HG03095 (cell line): ENCODE results near the gene VWA3A.
"Not testable (repeated sequence)": the region's sequence is repeated elsewhere in the genome, so short reads cannot be mapped to it uniquely, and the experiment has no call there.

Experiments
- ATAC-seq: cut with Tn5 transposase; IDR thresholded peaks from one replicate; pipeline ENCODE4 v1.9.1; 2021; ENCODE audit warnings: moderate library complexity; ENCODE audit not compliant: unreplicated experiment

Gene VWA3A, protein sequence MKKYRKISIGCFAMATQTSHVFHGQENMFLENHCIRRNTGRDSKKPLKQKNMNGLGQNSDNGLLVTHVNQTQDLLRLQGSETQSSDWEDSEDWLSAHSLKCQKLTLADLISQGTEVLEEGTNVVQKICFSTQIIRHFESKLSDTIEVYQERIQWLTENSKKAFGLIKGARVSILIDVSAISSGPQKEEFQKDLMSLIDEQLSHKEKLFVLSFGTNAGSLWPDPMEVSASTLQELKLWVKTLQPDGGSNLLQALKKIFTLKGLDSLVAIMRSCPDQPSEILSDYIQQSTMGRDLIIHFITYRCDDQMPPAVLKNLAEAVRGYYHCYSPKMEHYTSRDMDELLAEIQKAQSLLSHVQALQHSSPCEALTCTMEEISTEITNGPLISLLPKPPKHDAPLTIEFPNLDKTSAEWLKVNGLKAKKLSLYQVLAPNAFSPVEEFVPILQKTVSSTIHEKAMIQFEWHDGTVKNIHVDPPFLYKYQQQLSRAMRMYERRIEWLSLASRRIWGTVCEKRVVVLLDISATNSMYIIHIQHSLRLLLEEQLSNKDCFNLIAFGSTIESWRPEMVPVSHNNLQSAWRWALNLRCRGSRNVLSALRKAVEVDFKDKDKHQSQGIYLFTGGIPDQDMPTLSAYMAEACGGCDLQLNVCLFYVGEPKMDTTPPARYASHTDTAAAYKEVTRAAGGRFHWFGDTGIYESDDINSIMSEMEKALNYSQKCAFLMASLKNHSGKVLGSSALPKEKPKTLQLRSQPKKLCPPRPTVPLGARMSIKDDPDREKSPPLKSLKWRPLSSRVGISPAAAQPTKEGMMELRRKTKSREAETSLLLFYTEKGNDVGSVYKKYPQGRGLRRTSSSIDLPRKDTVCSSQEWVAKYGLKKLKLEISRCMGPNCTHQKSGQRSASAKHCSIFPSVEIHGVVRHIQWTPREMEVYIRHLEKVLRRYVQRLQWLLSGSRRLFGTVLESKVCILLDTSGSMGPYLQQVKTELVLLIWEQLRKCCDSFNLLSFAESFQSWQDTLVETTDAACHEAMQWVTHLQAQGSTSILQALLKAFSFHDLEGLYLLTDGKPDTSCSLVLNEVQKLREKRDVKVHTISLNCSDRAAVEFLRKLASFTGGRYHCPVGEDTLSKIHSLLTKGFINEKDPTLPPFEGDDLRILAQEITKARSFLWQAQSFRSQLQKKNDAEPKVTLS

DNA sequence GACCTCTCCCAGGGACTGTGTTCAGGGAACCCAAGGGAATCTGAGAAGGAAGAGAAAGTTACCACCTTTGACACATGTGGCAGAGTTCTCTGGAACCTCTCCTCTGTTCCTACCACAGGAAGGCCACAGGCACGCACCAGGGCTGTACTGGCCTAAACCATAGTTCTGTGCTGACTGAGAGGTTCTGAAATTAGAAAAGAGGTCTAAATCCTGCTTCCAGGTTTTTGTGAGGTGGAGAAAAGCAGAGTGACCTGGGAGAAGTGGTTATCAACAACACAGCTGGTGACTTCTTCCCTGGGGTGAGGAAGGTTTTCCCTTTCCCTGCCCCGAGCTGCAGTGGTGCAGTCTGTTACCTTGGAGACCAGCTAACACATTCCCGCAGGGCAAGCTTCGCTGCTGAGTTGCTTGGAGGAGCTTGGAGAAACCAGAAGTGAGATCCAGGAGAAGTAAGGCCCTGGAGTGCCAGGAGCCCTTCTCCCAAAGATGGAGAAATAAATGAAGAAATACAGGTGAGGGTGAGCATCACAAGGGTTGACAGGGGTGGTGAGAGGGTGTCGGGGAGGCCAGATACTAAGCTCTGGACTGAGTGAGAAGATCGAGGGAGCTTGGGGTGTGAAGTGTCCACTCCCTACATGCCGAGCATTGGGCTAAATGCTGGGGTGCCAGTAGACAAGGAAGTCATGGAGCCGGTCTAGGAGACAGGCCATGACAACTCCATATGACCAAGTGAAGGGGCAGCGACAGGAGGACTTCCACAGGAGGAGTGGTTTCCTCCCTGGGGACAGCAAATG, at the start of gene VWA3A:
TSS of gene VWA3A (plus strand) at position 399 of the 791 bp plus-strand sequence. CDS start at position 496, 97 bp downstream.
- no peak for ATAC-seq

DNA sequence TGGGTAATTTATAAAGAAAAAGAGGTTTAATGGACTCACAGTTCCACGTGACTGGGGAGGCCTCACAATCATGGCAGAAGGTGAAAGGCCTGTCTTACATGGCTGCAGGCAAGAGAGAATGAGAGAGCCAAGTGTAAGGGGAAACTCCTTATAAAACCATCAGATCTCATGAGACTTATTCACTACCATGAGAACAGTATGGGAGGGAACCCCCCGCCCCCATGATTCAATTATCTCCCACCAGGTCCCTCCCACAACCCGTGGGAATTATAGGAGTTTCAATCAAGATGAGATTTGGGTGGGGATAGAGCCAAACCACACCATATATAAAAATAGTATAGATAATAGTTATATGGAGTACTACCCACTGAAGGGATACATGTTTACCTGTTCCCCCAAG, 48.5 kb upstream of the VWA3A start:
- ATAC-seq = not testable (repeated sequence)

DNA sequence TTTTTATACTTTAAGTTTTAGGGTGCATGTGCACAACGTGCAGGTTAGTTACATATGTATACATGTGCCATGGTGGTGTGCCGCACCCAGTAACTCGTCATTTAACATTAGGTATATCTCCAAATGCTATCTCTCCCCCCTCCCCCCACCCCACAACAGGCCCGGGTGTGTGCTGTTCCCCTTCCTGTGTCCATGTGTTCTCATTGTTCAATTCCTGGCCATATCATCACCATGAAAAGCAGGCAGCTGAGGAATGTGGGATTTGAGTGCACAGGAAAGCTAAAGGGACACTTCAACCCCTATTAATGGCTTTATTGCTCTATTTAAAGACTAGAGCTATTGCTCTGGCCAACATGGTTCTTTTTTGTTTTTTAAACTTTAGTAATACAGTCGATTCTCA, 46.5 kb upstream of the VWA3A start:
- not testable (repeated sequence) for ATAC-seq

DNA sequence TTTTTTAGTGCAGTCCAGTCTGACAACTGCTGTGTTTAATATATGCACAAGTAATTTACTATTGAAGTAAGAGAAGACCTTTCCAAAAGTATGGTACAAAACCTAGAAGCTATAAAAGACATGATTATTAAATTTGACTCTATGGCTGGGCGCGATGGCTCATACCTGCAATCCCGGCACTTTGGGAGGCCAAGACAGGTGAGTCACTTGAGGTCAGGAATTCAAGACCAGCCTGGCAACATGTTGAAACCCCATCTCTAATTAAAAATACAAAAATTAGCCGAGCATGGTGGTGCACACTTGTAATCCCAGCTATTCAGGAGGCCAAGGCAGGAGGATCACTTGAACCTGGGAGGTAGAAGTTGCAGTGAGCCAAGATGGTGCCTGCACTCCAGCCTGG, 41.4 kb upstream of the VWA3A start:
- ATAC-seq = no peak

DNA sequence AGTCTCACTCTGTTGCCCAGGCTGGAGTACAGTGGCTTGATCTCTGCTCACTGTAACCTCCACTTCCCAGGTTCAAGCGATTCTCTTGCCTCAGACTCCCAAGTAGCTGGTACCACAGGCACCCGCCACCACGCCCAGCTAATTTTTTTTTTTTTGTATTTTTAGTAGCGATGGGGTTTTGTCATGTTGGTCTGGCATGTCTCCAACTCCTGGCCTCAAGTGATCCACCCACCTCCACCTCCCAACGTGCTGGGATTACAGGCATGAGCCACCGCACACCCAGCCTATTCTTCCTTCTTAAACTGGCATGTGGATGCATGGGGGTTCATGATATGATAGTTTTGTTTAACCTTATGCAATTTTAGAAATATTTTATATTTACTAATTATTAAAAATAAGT, 39.4 kb upstream of the VWA3A start:
- no peak for ATAC-seq

DNA sequence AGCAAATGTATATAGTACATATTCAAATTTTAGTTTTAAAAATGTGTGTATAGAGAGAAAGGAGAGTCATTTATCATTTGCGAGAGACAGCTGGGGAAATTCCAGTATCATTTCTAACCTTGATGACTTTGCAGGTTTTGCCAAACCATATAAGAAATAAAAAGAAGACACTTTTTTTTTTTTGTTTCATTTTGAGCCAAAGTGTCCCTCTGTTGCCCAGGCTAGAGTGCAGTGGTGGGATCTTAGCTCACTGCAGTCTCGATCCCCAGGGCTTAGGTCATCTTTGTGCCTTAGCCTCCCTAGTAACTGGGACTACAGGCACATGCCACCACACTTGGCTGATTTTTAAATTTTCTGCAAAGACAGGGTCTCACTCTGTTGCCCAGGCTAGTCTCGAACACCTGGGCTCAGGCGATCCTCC, 38.4 kb upstream of the VWA3A start:
- no peak for ATAC-seq

DNA sequence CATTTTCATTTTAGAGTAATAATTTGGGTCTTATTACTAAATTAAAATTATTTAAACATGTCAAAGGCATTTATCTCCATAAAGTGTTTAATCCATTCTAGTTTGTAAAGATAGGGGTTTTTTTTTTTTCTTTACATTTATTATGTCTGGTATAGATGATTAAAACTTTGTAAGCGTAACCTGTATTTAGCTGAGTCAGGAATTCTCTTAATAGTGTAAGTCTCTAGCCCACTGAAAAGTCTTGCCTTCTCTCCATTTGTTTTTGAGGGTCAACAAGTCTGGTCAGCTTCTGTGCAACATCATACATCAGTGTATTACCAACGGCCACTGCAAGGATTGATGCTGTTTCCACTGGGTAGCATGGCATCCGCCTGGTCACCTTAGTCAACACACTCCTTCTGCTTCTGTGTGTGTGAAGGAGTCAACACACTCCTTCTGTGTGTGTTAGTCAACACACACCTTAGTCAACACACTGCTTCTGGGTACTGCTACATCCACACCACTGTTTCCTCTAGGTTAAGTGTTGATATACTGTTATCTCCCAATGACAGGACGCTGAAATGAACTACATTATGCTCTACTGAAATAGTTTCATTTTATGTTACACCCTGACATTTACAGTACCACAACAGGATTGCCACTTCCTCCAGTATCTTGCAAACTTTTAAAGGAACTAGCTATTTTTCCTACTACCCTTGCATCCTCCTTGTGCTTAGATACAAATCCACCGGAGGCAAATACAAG, 37.3 kb upstream of the VWA3A start:
- ATAC-seq = no peak

DNA sequence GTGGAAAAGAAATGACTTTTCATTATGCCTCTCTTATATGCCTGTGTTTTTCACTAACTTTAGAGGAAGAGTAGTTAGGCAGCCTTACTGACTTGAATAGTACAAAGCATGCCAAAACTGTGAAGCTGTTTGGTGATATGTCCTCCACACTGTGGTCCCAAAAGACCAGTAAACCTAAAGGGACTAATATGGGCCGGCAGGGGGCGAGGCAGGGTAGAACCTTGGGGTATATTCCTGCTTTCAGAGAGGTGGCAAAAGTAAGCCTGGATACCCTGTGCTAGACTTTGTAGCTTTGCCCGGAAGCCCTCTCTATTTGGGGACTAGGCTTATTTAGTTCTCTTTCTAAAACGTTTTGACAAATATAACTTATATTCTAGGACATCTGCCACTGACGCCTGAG, 36.5 kb upstream of the VWA3A start:
- no peak for ATAC-seq

DNA sequence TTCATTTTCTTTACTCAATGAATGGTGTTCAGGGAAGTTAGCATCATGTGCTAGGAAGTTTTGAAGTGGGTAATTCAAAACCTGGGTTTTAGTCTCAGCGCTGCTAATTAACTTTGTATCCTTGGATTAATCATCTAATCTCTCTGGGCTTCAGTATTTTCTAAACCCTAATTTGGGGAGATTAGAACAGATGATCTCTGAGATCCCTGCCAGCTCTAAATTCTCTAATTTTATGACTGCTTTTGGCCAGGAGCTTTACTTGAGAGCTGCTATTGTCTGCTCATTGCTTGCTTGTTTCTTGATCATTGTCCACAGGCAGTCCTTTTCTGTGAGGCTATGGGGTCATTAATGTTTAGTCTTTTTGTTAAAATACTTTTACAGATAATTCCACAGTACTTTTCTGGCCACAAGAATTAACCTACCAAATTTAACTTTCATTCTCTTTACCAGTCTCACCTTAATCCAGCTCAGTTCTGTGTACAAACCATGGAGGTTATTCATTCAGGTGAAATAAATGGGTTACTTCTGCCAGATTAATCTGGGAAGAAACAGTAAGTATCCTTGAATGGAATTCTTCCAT, 28.4 kb upstream of the VWA3A start:
- no peak for ATAC-seq

DNA sequence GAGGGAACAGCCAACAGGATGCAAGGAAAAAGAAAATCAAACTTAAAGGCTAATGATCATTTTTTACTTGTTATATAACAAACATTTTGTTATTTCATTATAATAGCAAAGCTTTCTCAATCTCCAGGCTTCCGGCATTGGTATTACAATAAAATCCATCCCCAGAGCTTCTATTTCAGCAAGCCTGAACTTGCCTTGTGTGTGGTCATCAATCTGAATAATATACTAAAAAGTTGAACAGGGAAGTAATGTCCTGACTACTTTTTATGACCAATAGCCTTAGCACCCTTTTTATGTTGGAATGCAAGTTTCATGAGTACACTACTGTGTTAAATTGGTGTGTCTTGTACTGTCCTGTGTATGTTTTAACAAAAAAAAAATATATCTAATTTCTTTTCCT, 27.1 kb upstream of the VWA3A start:
- no peak for ATAC-seq

DNA sequence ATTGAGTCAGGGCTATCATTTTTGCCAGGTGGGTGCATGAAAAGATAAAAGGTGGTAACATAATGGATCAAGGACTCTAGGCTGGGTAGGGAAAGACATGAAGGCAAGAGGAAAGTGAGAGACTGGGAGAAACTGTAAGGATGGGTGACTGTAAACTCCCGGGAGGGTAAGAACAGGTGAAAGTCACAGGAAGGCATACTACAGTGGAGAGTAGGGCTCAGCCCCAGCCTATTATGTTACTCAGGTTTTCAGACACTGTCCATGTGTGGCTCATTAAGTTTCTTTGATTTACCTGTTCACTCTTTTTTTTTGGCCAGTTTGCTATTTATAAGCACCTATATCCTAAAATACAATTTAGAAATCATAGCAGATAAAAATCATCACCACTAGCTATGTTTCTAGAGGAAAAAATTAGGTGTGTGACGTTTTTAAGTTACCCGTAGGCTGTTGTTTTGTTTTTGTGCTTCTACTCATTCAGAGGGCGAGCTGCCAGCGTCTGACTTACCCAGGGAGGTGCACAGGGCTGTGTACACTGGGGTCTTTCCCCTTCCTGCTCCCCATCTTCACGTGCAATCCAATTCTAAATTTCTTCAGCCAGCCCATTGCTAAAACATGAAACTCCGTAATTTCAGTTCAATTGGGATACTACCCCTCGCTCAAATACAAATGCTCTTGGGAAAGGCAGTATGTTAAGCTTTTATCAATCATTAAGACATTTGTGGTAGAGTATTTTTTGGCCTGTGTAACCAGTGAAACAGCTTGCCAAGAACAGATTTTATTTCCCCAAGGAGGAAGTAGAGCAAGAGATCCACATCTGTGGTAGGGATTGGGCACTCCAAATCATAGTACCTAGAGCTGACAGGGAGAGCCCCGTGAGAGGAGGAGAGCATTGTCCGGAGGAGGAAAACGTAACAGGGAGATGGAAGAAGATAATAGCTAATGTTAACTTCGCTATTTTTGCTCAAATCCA, 21.7 kb upstream of the VWA3A start:
- no peak for ATAC-seq

DNA sequence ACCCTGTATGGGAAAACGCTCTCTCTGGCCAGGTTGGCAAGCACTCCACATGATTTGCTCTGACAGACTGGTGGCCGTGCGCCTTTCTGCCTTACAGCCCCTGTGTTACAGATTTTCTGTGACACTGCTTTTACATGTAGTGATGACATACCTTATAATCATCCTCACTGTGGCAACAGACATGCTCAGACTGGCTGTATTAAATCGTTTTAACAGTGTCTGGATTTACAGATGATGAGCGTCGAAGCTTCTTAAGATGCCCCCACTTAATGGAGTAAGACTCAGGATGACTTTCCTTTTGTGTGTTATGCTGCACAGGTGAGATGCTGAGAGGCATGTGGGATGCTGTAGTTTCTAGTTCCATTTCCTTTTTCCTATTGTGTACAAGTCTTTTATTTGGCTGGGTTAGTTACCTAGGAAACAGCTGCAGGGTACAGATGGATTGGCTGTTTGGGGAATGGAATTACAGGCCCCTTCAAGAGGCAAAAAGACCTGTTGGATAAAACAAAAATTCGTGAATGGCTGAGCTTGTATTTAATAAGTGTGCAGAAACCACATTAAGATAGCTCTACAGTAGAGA, 20.9 kb upstream of the VWA3A start:
- no peak for ATAC-seq

DNA sequence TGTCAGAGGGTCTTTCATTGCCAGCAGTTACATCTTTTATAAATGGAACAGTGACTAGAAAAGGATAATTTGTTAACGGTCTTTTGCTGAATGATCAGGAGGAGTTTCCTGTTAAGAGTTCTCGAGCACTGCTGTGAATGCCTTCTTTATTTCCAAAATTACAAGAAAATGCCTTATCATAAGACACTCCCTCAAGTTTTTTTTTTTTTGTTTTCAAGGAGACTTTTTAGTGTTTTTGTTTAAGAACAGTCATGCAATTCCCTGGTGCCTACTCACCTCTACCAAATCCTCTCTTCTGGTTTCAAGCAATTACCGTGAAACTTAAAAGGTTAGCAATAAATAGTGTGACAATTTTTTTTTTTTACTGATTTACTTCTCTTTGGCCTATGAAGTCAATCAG, 19.0 kb upstream of the VWA3A start:
- no peak for ATAC-seq

DNA sequence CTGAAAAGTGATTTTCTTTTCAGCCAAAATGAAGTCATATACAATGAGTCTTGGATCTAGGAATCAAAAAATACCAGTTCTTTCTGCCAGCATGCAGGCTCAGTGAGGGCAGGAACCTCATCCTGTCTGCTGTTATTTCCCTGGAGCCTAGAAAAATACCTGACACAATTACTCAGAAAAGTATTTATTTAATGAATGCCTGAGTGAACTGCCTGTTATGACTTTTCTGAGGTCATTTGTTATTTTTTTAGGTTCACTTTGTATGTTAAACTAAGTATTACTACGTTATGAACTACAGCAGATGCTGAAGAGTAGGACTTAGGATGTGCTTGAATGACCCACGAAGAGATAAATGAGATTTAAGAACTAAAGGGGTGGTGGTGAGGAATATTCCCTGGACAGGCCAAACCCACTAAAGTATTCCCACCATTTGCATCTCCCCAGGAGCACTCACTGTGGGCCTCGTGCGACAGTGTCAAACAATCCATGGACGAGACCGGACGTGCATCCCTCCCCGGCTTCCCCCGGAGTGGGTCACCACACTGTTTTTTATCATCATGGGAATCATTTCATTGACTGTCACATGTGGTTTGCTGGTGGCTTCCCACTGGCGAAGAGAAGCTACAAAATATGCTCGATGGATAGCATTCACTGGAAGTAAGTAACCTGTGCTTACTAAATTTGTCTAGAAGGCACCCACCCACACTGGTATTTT, 17.1 kb upstream of the VWA3A start:
- no peak for ATAC-seq

DNA sequence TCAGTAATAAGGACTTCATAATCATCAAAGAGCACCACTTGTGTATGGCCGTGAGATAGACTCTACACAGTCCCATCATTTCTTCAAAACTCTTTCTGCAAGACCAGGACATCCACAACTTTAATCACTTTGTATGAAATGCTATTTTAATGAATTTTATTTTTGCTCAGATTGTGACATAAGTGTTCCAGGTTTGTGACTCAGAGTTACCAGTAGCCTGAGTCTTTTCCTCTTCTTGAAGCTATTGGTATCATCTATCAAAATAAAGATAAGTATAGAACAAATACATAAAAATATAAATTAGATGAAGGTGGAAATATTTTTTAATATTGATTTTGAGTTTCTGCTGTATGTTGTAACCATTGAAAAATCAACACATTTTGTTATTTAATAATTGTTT, 16.6 kb upstream of the VWA3A start:
- no peak for ATAC-seq

DNA sequence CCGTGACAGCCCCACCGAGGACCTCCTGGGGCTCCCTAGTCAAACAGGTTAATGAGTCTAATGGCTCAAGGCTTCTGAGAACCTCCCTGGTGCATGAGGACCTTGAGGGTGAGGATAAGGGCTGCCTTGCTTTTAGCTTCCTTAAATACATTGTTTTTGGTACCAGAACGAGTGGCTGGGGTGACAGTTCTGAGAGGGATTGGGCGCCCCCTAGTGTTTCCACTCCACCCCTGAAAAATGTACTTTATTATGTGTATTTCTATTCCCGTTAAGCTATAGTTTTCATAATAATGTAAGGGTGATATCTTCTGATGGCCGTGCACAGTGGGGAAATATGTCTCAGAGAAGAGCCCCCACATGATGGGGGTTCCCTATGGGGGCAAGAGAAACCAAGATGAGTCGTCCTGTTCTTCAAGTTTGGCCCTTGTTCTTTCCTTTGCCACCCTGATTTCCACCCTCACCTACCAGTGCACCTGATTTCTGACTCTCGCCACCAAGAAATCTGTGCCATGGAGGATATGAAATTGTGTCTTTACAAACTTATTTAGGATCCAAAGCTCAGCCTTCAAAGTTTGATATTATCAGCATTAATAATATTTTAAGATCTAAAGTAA, 14.5 kb upstream of the VWA3A start:
- no peak for ATAC-seq

DNA sequence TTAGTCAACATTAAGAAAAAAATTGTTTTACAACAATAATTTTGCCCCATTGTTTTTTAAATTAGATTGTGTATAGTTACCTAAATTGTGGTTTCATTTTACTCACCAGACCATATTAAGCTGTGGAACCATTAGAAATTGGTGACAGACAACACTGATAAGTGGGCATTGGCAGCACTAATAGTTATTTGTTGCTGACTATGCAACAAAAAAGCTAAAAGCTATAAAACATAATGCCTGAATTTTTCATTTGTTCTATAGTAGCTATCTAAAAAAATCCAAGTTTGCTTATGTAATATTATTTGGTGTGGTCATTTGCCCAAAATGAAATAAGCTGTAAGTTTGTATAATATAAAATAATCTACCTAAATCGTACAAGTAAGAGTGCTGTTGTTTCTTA, 13.7 kb upstream of the VWA3A start:
- ATAC-seq = no peak
